CD4-positive, alpha-beta T cell treated with Interleukin-2 at 100 ng/mL for 4 hours (primary cell): Measurements from ENCODE around the gene PIERCE2.
"Not testable (repeated sequence)": the region's sequence is repeated elsewhere in the genome, so short reads cannot be mapped to it uniquely, and the experiment has no call there.

ENCODE experiments used
- DNase-seq: peaks from one replicate; pipeline ENCODE4 v3.0.0-alpha.2; 2020; ENCODE audit warnings: low spot score

Gene PIERCE2

DNA sequence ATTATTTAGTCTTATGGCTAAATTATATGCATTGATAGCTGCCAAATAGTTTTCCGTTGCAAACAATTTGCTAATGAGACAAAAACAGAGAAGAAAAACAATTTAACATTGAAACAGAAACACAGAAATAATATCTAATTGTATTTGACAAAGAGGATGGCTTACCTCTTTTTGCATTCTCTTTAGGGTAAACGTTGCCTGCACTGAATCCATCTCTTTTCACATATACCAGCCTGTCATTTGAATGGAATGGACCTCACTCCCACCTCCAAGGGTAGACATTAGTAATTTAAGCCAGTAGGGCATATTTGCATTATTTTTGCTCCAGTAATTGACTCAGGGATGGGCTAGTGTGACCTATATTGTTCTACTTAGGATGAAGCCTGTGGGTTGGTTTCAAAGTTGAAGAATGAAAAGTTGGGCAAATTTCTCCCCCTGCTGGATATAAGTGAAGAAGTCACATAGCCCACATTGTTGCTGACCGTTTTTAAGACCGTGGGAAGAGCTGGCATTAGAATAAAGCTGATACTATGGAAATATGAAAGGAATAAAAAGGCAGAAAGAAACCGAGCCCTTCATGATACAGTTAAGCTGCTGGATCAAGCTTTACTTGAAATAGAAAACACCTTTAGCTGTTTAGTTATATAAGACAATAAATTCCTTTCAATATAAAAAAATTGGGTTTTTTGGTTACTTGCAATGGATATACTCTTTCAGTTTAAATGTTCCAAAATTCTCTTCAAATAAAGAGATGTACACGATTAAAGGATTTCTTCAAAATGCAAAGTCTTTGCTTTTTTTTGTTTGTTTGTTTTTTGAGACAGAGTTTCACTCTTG is 26.9 kb downstream of the PIERCE2 start:
- peak; percentile 54 for DNase-seq

GRCh38 chr15:55443141-55443540 is 34.8 kb downstream of the PIERCE2 start:
- not testable (repeated sequence) for DNase-seq

- DNase-seq, result not testable (repeated sequence)
Measured at GRCh38 chr15:55445936-55446335, 37.6 kb downstream of the PIERCE2 start.

DNA sequence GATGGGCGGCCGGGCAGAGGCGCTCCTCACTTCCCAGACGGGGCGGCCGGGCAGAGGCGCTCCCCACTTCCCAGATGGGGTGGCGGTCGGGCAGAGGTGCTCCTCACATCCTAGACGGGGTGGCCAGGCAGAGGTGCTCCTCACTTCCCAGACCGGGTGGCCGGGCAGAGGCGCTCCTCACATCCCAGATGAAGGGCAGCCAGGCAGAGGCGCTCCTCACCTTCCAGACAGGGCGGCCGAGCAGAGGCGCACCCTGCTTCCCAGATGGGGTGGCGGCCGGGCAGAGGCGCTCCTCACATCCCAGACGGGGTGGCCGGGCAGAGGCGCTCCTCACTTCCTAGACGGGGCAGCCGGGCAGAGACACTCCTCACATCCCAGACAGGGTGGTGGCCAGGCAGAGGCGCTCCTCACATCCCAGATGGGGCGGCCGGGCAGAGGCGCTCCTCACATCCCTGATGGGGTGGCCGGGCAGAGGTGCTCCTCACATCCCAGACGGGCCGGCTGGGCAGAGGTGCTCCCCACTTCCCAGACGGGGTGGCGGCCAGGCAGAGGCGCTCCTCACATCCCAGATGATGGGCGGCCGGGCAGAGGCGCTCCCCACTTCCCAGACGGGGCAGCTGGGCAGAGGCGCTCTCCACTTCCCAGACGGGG is 38.2 kb downstream of the PIERCE2 start:
- DNase-seq, result not testable (repeated sequence)

GRCh38 chr15:55447030-55447394 is 38.7 kb downstream of the PIERCE2 start:
- DNase-seq, result not testable (repeated sequence)

DNA sequence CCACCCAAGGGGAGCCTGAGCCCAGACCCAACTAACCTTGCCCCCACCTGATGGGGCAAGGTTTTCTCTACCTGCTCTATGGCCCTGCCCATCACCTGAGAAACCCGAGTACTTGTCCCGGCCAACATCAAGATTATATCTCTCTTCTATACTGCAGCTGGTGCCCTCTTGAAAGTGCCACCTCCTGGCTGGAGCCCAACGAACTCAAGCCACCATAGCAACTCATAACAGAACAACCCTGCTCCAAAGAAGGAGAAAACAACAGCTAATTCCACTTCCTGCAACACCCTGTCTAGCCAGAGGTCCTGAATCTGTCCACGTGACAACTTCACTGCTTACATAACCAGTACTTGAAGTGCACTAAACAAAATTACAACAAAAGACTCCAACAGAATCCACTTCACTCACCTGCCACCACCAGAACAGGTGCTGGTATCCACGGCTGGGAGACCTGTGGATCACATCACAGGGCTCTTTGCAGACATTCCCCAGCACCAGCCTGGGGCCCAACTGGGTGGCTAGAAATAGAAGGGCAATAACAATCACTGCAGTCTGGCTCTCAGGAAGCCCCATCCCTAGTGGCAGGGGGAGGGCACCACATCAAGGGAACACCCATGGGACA is 49.2 kb downstream of the PIERCE2 start:
- DNase-seq, result no peak

DNA sequence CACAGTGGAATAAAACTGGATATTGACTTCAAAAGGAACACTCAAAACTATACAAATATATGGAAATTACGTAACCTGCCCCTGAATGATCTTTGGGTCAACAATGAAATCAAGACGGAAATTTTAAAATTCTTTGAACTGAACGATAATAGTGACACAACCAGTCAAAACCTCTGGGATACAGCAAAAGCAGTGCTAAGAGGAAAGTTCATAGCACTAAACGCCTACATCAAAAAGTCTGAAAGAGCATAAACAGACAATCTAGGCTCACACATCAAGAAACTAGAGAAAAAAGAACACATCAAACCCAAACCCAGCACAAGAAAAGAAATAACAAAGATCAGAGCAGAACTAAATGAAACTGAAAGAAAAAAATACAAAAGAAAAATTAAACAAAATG is 53.2 kb downstream of the PIERCE2 start:
- DNase-seq, result no peak

DNA sequence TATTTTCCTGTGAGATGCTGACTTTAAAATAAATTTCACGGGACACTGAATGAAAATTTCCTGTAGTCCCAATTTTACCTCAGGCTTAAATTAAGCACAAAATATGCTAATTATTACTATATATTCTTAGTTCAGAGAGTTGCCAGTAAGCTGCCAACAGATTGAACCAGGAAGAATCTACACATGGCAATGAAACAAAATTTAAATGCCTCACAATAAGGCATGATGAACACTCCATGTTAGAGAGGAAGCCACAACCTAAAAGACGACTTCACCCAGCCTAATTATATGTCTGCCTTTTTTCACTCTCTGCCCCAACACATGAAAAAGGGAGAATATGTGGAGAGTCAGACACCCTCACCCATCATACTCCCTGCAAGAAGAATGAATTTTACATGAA is 60.0 kb downstream of the PIERCE2 start:
- DNase-seq, result no peak
